ENCODE measurements around the gene MIPOL1. TPM values are rescaled to one million over a fixed set of nuclear protein-coding genes. Genes with fewer than 3 reads are reported as not detected.
A peak's percentile ranks its signal among the peaks of the same experiment; 100 is the strongest.
"Not testable (repeated sequence)": the region's sequence is repeated elsewhere in the genome, so short reads cannot be mapped to it uniquely, and the experiment has no call there.

The MIPOL1 gene
- total and polyA plus RNA-seq, 10 donors: 0.50 to 15.5 (median 7.3) TPM

GRCh38 chr14:37230551-37231194 lies 32.9 kb downstream of the MIPOL1 start:
- H3K9me3 ChIP-seq: peaks cover 0 to 13% (median 6%) of the 10 kb centered on the region in 8 donors
- intact Hi-C loops (cut with DNase I; ENCODE audit: low total_unique reads): no loop called here
- no peak overlapping the region for H3K4me3 ChIP-seq
- DNase-seq: no peak
- 57 to 64% (median 59%) methylated on average over 5 of the region's 5 CpGs for WGBS, 5 donors
- no peaks in the 10 kb centered on the region for H3K4me1 ChIP-seq
- TF ChIP-seq CTCF (IDR thresholded peaks at IDR 0.05 in 8 of 11, conservative IDR thresholded peaks at IDR 0.05 in 3 of 11) (peak in 9 of 11 experiments; percentile 38 to 72 (median 62)), POLR2AphosphoS5 (IDR thresholded peaks at IDR 0.05) (no peak)
- H3K27me3 ChIP-seq (replicated peaks in 1 of 7): no peaks in the 10 kb centered on the region
- H3K27ac ChIP-seq: no peak overlapping the region
- H3K36me3 ChIP-seq: no peaks in the 10 kb centered on the region

- Histone ChIP-seq H3K4me1 (no peaks in the 10 kb centered on the region), H3K27me3 (replicated peaks in 1 of 7) (no peaks in the 10 kb centered on the region), H3K4me3 (no peak overlapping the region), H3K9me3 (no peaks in the 10 kb centered on the region), H3K27ac (no peak overlapping the region), H3K36me3 (no peaks in the 10 kb centered on the region)
- intact Hi-C loops (cut with DNase I; ENCODE audit: low total_unique reads): no loop called here
- TF ChIP-seq POLR2A (IDR thresholded peaks at IDR 0.05): no peak
- TF ChIP-seq POLR2AphosphoS5 (IDR thresholded peaks at IDR 0.05): no peak
- TF ChIP-seq CTCF (IDR thresholded peaks at IDR 0.05 in 8 of 11, conservative IDR thresholded peaks at IDR 0.05 in 3 of 11): peak in 4 of 11 experiments; percentile 36 to 53 (median 46)
- WGBS, 5 donors: 0 to 7% (median 2%) methylated on average over 1 of the region's 1 CpG
- no peak for DNase-seq
Observed at GRCh38 chr14:37232907-37233481, 35.3 kb downstream of the MIPOL1 start.

GRCh38 chr14:37234222-37234621 lies 36.5 kb downstream of the MIPOL1 start:
- intact Hi-C loops (cut with DNase I; ENCODE audit: low total_unique reads): no loop called here
- H3K4me3 ChIP-seq: no peak overlapping the region
- DNase-seq: no peak
- TF ChIP-seq CTCF (IDR thresholded peaks at IDR 0.05 in 8 of 11, conservative IDR thresholded peaks at IDR 0.05 in 3 of 11): no peak
- no peak for TF ChIP-seq POLR2AphosphoS5 (IDR thresholded peaks at IDR 0.05)
- TF ChIP-seq POLR2A (IDR thresholded peaks at IDR 0.05): no peak
- H3K36me3 ChIP-seq: no peaks in the 10 kb centered on the region
- H3K27me3 ChIP-seq (replicated peaks in 1 of 7): no peaks in the 10 kb centered on the region
- H3K9me3 ChIP-seq: no peaks in the 10 kb centered on the region
- no peaks in the 10 kb centered on the region for H3K4me1 ChIP-seq
- 77 to 88% (median 82%) methylated on average over 3 of the region's 3 CpGs for WGBS, 5 donors
- H3K27ac ChIP-seq: no peak overlapping the region

- H3K27me3 ChIP-seq (replicated peaks in 1 of 7); DNase-seq; H3K4me3 ChIP-seq; H3K36me3 ChIP-seq; H3K27ac ChIP-seq; H3K4me1 ChIP-seq; H3K9me3 ChIP-seq; intact Hi-C loops (cut with DNase I; ENCODE audit: low total_unique reads): not testable (repeated sequence)
- WGBS, 5 donors: 91 to 95% (median 93%) methylated on average over 4 of the region's 4 CpGs
Observed at GRCh38 chr14:37236044-37236443, 38.3 kb downstream of the MIPOL1 start.
